Keratinocyte (primary cell): ENCODE results near the gene CHST8. TPM values are rescaled to one million over a fixed set of nuclear protein-coding genes. Genes with fewer than 3 reads are reported as not detected.
A peak's percentile ranks its signal among the peaks of the same experiment; 100 is the strongest.

Source experiments
- DNase-seq: peaks from one replicate; pipeline ENCODE4 v3.0.0-alpha.2; 2011; ENCODE audit warnings: low read depth, missing footprints, low spot score
- FAIRE-seq: peaks from 2 replicates; lab custom pipeline; 2011; peaks lifted over from hg19 to GRCh38; lab: Jason Lieb, UNC
- H2AFZ ChIP-seq: 2 replicates; pipeline ENCODE4 v1.6.0; 2012; ENCODE audit warnings: low read length, control low read depth, inconsistent platforms; ENCODE audit not compliant: control insufficient read depth
- H3K27ac ChIP-seq: 2 replicates; pipeline ENCODE4 v1.5.1; 2011; ENCODE audit warnings: low read length; ENCODE audit not compliant: control insufficient read depth, insufficient read depth
- H3K27me3 ChIP-seq: 3 replicates; pipeline ENCODE4 v1.6.0; 2011; ENCODE audit warnings: low read length; ENCODE audit not compliant: control insufficient read depth, insufficient read depth; ENCODE audit errors: extremely low read depth
- H3K36me3 ChIP-seq, 2 experiments: 2 replicates in 1 of 2; 3 replicates in 1 of 2; pipeline ENCODE4 v1.5.1; 2011; ENCODE audit warnings: low read length in 2 of 2, mild to moderate bottlenecking in 1 of 2; ENCODE audit not compliant: control insufficient read depth in 2 of 2, insufficient read depth in 2 of 2; ENCODE audit errors: extremely low read depth in 1 of 2
- H3K4me1 ChIP-seq: 3 replicates; pipeline ENCODE4 v1.5.1; 2011; ENCODE audit warnings: low read length; ENCODE audit not compliant: control insufficient read depth, insufficient read depth; ENCODE audit errors: extremely low read depth
- H3K4me2 ChIP-seq: 3 replicates; pipeline ENCODE4 v1.6.0; 2011; ENCODE audit warnings: low read depth, low read length; ENCODE audit not compliant: control insufficient read depth, insufficient read depth; ENCODE audit errors: extremely low read depth
- H3K4me3 ChIP-seq, 3 experiments: fragments of 200-600 bp in 1 of 3; sonication (generic) in 1 of 3; 2 replicates in 2 of 3; 3 replicates in 1 of 3; pipeline ENCODE4 v1.5.1; 2011 to 2016; ENCODE audit warnings: low read length in 3 of 3, mild to moderate bottlenecking in 3 of 3, control low read depth in 2 of 3, inconsistent platforms in 1 of 3, low read depth in 1 of 3, mixed read lengths in 1 of 3, mixed run types in 1 of 3, moderate library complexity in 1 of 3; ENCODE audit not compliant: control insufficient read depth in 2 of 3, insufficient read depth in 2 of 3; ENCODE audit errors: extremely low read depth in 1 of 3
- H3K79me2 ChIP-seq: 2 replicates; pipeline ENCODE4 v1.6.0; 2012; ENCODE audit warnings: low read length; ENCODE audit not compliant: control insufficient read depth, insufficient read depth
- H3K9ac ChIP-seq: 3 replicates; pipeline ENCODE4 v1.6.0; 2011; ENCODE audit warnings: low read length; ENCODE audit not compliant: control insufficient read depth, insufficient read depth; ENCODE audit errors: extremely low read depth
- H3K9me1 ChIP-seq: 3 replicates; pipeline ENCODE4 v1.6.0; 2011; ENCODE audit warnings: low read length; ENCODE audit not compliant: control insufficient read depth, insufficient read depth; ENCODE audit errors: extremely low read depth
- H3K9me3 ChIP-seq: 2 replicates; pipeline ENCODE4 v1.5.1; 2012; ENCODE audit warnings: low read depth, low read length; ENCODE audit not compliant: control insufficient read depth
- H4K20me1 ChIP-seq: 3 replicates; pipeline ENCODE4 v1.6.0; 2011; ENCODE audit warnings: low read length; ENCODE audit not compliant: control insufficient read depth, insufficient read depth; ENCODE audit errors: extremely low read depth
- EZH2 ChIP-seq: IDR thresholded peaks from one replicate; pipeline ENCODE4 v1.6.1; 2012; ENCODE audit warnings: inconsistent platforms, mild to moderate bottlenecking, low read length, moderate library complexity
- dilution Hi-C: fragments of 300-500 bp; cut with MboI; formaldehyde crosslinking; loops from one replicate; pipeline ENCODE4 v1.7.0; 2020; ENCODE audit warnings: low sequenced_read_pairs; ENCODE audit not compliant: extremely low pct_ligation_motif_present
- polyA plus RNA-seq, 5 experiments: library from polyadenylated mRNA; depleted of rRNA in 3 of 5; stranded (reverse) in 3 of 5; stranded (forward) in 1 of 5; unstranded in 1 of 5; fragments of >200 nt; gene quantifications; 1 replicate in 1 of 5; 2 replicates in 3 of 5; 3 replicates in 1 of 5; pipeline versions ENCODE4 v1.2.1 to v1.2.3, GENCODE V29; 2011 to 2012; ENCODE audit warnings: missing spikeins in 2 of 5, low read depth in 1 of 5, low replicate concordance in 1 of 5
- TF ChIP-seq, protein P1 (sequence below), 3 experiments: IDR thresholded peaks in 1 of 3; conservative IDR thresholded peaks in 1 of 3; optimal IDR thresholded peaks in 1 of 3; 2 replicates in 2 of 3; 3 replicates in 1 of 3; pipeline versions ENCODE3 to v1.5.1; 2011; ENCODE audit warnings: low read length in 3 of 3, mild to moderate bottlenecking in 3 of 3, moderate library complexity in 2 of 3, control low read depth in 1 of 3, inconsistent platforms in 1 of 3; ENCODE audit not compliant: insufficient read depth in 2 of 3; ENCODE audit errors: extremely low read depth in 1 of 3

Gene CHST8
- polyA plus RNA-seq, 1 donor (not counting 4 experiments of a cell fraction or from before 2014, with no cell fraction given), result not detected

DNA sequence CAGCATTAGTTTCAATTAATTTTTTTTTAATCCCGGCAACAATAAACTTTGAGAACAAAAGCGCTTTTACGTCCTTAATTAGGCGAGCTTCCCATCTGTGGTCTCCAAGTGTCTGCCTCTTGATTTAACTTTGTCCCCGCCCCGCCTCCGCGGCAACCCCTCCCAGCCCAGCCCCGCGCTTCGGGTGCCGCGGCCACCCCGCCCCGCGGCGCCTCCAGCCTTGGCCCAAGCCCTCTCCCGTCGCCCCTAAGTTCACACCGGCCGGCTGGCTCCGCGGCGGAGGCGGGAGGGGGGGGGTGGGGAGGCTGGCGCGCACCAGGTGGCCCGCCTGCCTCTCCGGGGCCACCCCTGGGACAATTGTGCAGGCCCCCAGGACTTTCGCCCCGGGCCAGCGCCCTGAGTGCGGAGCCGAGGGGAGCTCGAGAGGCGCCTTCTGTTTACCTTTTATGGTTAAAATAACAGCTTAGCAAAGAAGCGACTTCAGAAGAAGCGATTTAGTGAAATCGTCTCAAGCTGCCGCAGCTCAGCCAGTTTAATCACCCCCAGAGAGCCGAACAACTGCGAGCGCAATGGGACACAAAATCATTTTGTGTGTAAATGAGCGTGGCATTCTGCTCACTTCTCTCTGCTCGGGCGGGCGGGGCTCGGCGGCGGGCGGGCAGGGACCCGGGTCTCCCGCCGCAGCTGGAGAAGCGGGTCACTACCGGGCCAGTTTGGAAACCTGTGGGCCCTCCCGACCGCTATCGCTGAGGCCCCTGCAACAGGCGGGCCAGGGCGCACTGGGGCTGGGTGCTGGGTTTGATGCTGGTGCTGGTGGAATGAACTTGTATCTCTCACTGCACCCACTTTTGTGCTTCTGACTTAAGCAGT, 176.3 kb downstream of the CHST8 start:
- H3K79me2 ChIP-seq, result no peaks in the 10 kb centered on the region
- H3K9me3 ChIP-seq, result no peaks in the 10 kb centered on the region
- H3K9me1 ChIP-seq, result no peaks in the 10 kb centered on the region
- FAIRE-seq, result no peak
- H3K9ac ChIP-seq, result peak overlapping the region; percentile 70
- peaks cover under 1% of the 10 kb centered on the region for H3K27me3 ChIP-seq
- peak overlapping the region; percentile 65 to 80 (median 76) for H3K4me3 ChIP-seq
- H2AFZ ChIP-seq, result peak overlapping the region; percentile 0
- peaks cover 6 to 17% of the 10 kb centered on the region in 2 experiments for H3K36me3 ChIP-seq
- H4K20me1 ChIP-seq, result no peaks in the 10 kb centered on the region
- H3K4me1 ChIP-seq, result peaks cover 4% of the 10 kb centered on the region
- no peak overlapping the region for H3K27ac ChIP-seq
- peak overlapping the region; percentile 88 for H3K4me2 ChIP-seq
- TF ChIP-seq, protein P1, sequence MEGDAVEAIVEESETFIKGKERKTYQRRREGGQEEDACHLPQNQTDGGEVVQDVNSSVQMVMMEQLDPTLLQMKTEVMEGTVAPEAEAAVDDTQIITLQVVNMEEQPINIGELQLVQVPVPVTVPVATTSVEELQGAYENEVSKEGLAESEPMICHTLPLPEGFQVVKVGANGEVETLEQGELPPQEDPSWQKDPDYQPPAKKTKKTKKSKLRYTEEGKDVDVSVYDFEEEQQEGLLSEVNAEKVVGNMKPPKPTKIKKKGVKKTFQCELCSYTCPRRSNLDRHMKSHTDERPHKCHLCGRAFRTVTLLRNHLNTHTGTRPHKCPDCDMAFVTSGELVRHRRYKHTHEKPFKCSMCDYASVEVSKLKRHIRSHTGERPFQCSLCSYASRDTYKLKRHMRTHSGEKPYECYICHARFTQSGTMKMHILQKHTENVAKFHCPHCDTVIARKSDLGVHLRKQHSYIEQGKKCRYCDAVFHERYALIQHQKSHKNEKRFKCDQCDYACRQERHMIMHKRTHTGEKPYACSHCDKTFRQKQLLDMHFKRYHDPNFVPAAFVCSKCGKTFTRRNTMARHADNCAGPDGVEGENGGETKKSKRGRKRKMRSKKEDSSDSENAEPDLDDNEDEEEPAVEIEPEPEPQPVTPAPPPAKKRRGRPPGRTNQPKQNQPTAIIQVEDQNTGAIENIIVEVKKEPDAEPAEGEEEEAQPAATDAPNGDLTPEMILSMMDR (optimal IDR thresholded peaks at IDR 0.05 in 1 of 3, IDR thresholded peaks at IDR 0.05 in 1 of 3, conservative IDR thresholded peaks at IDR 0.05 in 1 of 3; ENCODE audit: extremely low read depth in 1 of 3, insufficient read depth in 2 of 3, low read length in 3 of 3), result no peak
- TF ChIP-seq EZH2, result no peak
- dilution Hi-C loops, result no loop called here
- DNase-seq, result no peak

DNA sequence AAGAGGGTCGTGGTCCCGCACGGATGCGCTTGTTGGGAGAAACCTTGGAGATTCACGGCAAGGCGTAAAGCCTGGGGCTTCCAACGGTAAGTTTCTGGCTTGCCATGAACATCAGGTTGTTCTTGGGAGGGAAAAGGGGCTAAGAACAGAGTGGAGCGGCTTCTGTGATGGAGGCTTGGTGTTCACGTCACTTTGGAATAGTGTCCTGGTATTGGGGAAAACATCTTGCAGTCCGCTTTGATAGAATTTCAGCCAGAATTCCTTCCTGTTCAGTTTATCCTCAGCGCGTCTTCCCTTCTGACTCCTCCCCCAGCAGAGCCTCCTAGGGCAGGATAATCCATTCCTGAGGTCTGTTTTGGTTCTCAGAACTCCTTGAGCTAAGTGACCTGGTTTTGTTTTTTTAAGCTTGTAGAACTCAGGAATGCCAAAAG, 176.9 kb downstream of the CHST8 start:
- no peak overlapping the region for H3K27ac ChIP-seq
- H3K27me3 ChIP-seq, result no peaks in the 10 kb centered on the region
- FAIRE-seq (peak; percentile 85), DNase-seq (no peak)
- TF ChIP-seq, protein P1 (optimal IDR thresholded peaks at IDR 0.05 in 1 of 3, IDR thresholded peaks at IDR 0.05 in 1 of 3, conservative IDR thresholded peaks at IDR 0.05 in 1 of 3; ENCODE audit: extremely low read depth in 1 of 3, insufficient read depth in 2 of 3, low read length in 3 of 3), result no peak
- TF ChIP-seq EZH2, result no peak
- H3K9me3 ChIP-seq, result no peaks in the 10 kb centered on the region
- H3K9ac ChIP-seq, result peak overlapping the region; percentile 24
- H3K4me3 ChIP-seq, result peak overlapping the region in 2 of 3 experiments; percentile 62 to 67
- H4K20me1 ChIP-seq, result no peaks in the 10 kb centered on the region
- peak overlapping the region; percentile 0 for H2AFZ ChIP-seq
- peaks cover 4% of the 10 kb centered on the region for H3K4me1 ChIP-seq
- H3K4me2 ChIP-seq, result peak overlapping the region; percentile 84
- no peaks in the 10 kb centered on the region for H3K9me1 ChIP-seq
- no peaks in the 10 kb centered on the region for H3K79me2 ChIP-seq
- dilution Hi-C loops, result no loop called here
- H3K36me3 ChIP-seq, result peaks cover 6 to 17% of the 10 kb centered on the region in 2 experiments
